Stimulated activated CD8-positive, alpha-beta memory T cell treated with anti-CD3 and anti-CD28 coated beads, Interleukin-4, amount 100 ng/mL, for 4 hours (primary cell): Measurements from ENCODE around the gene SPATS1.

Experiments
- DNase-seq, 2 donors: peaks; one replicate each; pipeline ENCODE4 v3.0.0-alpha.2; 2020; ENCODE audit warnings: low read depth in 2 of 2, low spot score in 1 of 2

The SPATS1 gene, protein sequence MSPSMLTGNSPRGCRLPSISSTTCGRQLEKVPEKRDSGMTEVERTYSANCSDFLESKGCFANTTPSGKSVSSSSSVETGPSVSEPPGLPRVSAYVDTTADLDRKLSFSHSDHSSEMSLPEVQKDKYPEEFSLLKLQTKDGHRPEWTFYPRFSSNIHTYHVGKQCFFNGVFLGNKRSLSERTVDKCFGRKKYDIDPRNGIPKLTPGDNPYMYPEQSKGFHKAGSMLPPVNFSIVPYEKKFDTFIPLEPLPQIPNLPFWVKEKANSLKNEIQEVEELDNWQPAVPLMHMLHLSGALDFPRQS

DNA sequence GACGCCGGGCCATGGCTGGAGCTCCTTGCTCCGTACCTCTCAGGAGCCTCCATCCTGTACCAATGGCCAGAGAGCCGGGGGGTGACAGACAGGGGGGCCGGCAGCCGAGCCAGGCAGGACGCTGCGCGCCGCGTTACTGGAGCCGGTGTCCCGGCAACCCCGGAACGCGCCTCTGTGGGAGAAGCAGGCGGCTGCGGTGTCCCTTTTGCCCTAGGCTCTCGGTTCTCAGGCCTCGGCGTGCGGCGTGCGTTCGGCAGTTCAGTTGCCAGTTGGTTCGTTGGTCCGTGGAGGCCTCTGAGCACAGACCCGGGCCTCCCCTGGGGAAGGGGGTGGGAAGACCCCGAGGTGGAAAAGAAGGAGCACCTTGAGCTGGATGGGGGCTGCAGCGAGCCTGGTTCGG is at the start of gene SPATS1:
TSS of gene SPATS1 (plus strand) at position 162 of the 400 bp plus-strand sequence. CDS start 446 bp downstream, outside the sequence.
- DNase-seq: no peak

DNA sequence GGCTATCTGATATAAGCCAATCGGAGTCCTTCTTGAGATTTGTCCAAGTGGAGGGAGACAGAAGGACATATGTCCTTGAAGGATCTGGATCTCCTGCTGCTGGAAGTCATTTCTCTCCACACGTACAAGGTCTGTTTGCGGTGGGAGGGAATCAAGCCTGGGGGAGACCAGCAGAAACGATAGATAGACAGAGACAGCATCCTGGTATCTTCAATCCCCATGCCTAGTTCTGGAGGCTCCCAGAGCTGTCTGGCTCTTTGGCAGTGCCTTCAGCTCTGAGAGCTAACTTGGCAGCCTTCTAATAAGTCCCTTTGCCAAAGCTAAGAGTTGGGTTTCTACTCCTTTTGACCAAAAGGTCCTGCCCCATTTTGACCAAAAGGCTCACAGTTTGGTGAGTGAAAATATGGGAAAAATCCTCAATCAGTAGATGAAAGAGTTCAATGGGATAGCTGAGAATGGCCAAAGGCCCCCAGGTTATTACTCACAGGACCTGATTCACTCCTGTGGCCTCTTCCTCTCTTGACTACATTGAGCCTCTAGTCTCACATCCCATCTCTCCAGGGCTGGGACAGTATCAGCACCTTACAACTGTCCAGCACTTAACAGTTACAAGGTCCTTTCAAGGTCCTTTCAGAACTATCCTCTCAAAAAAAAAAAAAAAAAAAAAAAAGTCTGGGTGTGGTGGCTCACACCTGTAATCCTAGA is 49.6 kb upstream of the SPATS1 start:
- no peak for DNase-seq

DNA sequence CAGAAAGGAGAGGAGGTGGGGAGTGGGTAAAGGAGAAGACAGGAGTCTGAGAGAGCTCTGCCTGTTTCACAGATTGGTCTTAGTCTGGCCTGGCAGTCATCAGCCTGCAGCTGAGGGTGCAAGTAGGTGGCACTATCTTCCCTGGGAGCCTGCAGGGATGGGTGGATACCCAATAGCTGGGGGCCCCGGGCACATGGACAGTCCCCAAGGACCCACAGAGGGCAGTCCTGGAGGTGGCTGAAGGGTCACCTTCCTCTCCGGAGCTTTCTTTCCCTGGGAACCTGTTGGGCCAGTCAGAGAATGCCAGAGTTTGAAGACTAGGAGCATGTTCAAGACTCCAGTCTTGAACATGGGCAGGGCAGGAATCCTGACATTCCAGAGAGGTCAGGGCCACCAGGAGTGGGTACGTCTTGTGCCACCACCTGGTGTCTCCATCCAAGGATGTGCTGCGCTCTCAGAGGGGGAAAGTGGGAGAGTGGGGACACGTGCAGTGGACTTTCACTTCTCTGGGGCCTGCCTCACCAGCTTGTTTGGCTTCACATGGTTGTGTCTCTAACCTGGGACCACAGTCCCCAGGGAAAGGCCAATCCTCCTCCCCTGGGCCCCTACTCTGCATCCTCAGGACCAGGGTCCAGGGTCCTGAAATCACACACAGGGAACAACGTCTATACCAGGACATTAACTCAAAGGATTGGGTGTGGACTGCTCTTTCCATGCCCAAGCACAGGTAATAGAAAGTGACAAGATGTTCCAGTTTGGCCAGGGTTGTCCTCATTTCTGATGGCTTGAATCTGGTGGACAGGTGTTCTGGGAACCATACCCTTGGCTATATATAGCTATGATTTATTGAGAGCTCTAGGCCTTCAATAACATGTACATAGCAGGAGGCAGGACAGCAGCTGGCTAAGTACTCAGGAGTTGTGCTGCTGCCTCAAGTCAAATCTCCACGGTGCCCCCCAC is 47.3 kb upstream of the SPATS1 start:
- DNase-seq: no peak

DNA sequence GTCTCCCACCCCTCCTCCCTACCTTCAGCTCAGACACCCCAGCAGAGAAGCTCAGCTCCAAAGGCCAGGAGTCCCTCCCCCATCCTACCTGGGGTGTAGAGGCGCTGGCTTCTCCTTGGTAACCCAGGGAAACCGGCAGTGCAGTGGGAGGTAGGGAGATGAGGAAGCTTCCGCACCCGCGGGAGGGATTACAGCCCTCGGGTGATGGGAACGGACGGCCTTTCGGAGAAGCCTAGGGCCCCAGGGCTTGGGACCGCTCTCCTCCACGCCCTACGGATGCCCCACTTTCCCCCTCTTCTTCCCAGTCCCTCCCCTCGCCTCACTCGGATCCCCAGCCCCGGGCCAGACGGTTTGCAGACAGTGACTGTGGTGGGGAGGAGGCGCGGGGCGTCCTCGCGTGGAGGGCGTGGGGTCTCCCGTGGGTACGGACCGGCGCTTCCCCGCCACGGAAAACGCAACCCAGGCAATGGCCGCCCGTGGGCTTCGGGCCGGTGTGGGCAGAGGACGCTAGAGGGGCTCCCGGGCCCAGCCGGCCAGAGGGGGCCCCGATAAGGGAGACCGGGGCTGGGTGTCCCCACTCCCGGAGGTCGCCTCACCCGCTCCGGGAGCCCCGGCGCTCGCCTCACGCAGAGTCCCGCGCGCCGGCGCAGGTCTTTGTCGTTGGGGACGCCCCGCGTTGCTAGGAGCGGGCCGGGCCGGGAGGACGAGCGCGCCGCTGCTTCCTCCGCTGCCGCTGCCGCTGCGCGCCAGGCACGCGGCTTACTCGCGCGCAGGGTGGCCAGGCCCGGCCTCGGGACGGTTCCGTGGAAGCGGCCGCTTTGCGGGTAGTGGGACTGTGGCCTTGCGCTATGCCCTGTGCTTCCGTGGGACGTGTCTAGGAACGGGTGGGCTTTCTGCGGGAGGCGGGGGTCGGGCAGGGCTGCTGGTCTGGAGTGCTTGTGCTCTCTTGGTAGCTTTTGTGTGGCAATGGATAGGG is 45.1 kb upstream of the SPATS1 start:
- no peak for DNase-seq

DNA sequence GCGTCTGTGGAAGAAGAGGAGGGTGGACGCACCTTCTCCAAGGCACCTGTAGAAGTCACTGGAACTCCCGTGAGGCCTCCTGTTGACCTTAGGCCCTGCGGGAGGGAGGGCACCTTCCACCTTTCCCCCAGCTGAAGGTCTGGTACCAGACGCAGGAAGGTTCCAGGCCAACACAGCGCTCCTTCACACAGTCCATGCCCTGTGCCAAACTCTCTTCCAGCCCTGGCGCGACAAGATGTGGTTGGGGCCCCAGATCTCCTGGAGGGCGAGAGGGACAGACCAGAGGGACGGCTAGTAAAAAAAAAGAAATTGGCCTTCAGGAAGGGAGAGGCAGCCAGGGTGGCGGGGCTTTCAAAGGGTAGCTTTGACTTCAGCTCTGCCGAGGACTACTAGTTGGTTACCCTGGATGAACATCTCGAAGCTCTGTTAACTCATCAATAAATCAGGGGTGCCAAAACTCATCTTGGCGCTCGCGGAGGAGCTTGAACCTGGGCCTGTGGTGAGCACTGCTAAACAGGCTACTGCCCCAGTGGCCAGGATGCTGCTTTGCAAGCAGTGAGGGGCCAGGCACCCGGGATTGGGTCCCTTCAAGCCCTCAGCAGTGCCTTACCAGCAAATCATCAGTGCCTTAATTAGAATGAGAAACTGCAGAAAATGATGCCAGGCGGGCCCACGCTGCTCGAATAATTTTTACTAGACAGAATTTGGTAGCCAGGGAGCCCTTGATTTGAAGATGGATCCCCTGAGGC is 44.2 kb upstream of the SPATS1 start:
- DNase-seq: no peak

DNA sequence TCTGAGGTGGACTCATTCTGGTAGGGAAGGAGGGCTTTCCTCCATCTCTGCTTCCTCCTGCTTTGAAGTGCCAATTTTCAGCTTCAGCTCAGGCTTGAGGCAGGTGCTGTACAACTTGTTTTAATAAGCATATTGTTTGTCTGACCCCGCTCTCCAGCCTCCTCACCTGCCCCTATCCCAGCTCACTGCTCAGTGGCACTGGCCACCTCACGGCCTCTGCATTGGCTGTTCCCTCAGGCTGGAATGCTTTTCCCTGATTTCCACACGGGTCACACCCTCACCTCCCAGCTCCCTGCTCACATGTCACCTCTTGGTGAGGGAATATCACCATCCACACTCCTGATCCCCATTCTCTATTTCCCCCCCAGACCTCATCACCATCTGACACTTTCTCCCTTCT is 43.6 kb upstream of the SPATS1 start:
- no peak for DNase-seq

DNA sequence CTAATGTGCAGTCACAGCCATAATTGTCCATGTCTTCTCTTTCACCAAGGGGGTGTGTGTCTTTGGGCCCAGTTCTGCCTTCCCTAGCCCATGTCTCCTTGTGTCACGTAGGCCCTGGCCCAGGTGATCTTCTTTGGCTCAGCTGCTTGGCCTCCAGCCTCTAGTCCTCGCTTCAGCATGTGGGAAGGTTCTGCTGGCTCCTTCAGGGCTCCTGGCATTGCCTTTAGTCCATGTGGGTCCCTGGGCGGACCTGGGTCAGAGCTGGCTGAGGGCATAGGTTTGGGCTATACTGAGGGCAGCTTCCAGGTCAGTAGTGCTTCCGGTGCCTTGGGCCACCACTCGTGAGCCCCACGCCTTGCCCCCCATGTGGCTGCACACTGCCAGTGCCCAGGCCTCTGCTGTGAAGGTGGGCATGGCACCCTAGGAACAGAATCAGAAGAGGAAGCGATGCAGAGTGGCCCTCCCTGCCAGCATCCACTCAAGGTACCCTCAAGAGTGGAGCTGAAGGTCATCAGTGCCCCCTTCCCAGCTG is 42.1 kb upstream of the SPATS1 start:
- DNase-seq: no peak

DNA sequence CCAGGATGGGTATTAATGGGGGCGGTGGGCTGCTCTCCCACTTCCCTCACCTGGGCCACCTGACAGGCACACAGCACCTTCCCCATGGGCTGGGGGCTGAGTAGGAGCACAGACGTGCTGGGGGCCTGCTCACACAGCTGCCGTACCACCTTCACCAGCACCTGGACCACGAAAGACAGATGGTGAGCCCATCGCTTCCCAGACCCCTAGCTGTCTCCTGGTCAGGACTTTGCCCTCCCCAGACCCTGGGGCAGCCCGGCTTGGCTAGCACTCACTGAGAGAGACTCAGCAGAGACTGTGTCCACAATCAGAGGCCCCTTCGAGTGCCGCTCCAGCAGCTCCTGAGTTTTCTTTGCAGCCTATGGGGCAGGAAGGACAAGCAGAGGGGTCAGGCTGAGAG is 41.3 kb upstream of the SPATS1 start:
- DNase-seq: no peak

DNA sequence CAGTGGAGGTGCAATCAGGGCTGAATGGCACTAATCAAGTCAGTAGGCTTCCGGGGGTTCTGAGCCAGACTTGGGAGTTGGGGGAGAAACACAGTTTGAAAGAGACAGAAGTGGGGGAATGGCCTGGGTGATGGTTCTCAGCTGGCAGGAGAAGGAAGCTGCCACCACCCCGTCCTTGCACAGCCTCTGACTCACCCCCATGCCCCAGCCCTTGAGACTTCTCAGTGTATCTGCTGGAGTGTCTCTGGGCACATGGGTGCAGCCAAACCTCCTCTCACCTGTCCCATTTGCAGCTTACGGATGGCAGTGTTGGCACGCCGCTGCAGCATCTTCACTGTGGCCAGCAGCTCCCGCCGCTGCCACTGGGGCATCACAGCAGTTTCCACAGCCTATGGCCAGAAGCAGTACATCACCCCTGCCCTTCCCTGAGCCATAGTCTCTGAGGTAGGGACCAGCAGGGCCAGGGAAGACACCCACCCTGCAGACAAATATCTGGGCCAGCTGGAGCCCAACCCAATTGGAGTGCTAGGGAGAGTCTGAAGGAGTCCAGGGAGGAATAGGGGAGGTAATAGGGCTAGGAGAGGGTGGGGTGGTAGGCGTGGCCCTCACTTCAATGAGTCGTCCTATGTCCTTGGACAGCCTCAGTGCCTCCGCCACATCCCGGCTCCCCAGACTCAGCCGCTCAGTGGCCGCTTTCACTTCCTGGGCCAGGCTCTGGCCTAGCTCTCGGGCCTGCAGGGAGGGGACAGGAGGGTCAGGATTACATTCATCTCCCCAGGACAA is 40.5 kb upstream of the SPATS1 start:
- DNase-seq: no peak

DNA sequence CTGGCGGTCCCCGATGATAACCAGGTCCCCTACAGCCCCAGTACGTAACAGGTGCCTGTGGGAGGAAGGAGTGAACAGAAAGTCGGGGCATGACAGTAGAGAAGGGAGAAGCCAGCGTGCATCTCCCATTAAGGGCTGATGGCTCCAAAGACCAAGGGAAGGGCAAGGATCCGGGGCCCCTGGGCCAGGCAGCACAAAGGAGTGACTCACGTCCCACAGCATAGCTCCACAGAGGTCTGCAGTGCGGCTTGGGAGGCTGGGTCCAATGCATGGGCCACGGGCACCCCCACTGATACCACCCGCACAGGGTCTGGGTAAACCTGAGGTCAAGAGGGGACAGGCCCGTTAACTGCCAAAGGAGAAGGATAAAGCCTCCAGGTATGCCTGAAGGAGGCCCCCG is 39.6 kb upstream of the SPATS1 start:
- DNase-seq: no peak

DNA sequence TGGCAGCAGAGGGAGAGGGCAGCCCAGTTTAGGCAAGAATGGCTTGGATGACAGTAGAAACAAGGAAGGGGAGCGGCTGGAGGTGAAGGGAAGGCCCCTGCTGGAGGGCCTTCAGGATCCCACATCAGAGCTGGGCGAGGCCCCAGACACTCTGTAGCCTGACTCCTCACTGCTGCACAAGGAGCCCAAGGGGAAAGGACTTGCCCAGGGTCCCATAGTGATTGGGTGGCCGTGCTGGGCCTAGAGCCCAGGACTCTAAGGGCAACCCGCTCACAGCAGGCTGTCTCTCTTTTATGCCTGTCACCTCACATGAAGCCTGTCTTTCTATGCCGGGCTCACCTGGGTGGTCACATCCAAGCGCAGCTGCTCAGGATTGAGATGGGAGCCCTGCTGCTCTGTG is 38.6 kb upstream of the SPATS1 start:
- no peak for DNase-seq

DNA sequence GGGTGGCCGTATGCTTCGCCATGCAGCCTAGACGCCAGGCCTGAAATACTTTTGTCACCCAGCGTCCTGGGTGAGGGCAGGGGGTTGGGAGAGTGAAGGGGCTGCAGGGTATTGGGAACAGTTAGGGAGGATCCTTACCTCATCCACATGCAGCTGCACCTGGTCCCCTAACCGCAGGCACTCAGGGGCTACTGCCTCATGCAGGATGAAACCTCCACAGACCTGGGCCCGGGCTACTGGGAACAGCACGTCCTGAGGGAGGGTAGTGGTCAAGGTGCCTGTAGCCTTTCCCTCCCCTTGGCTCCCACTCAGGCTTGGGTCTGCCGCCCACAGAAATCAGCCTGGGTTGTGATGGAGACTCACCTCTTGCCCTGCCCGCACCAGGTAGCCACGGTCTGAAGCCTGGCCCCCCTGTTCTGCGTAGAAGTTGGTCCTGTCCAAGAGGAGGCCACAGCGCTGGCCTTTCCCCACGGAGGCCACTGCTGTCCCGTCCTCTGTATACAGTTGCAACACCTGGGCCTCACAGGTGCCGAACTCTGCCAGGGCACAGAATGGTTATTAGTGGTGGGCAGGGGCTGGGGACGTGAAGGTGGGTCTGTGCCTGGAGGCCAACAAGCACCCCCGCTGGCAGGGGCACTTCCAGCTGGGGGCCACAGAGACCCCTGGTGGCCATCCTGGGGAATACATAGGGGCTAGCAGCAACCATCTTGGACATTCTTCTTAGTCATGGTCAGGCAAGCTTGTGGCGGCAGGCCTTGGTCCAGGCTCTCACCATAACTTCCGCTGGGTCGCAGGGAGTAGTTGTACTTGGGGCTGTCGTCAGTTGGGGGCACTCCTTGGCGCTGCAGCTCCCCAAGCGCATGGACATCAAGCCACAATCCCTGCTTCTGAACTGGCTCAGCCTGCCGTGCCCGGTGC is 37.9 kb upstream of the SPATS1 start:
- DNase-seq: no peak

DNA sequence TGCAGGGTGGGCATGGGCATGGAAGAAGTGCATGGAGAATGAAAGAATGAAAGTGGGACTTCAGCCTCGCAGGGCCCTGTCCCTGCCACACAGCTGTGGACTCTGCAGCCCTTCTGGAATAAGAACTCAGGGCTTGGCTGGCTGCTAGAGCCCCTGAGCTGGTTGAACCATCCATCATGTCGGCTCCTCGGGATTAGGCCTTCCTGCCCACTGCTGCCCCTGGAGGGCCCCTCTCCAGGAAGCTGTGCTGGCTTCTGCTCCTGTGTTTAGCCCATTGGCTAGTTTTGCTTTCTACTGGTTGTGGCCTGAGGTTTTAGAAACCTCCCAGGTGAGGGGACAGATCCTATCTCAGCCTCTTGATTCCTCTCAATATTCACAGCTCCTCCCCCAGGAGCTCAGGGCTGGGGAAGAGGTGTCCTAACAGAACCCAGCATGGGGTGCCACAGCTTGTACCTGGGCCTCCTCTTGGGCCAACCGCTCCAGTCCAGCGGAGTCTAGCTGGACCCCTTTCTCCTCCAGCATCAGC is 37.2 kb upstream of the SPATS1 start:
- DNase-seq: no peak

DNA sequence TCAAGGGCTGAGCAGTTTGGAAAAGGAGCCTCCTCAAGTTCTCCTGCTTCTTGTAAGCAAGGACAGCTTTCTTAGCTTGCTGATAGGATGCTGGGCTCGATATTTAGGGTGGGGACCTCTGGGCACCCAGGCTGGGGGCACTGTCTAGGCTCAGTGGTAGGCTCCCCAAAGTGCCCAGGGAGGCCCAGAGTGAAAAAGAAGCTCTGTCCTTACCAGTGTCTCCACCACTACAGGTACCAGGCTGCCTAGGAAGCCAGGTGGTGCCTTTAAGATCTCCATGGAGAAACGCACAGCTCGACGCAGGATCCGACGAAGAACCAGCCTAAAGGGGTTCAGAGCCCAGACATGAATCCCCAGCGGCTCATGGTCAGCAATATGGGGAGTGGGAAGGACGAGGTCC is 35.7 kb upstream of the SPATS1 start:
- DNase-seq: no peak

DNA sequence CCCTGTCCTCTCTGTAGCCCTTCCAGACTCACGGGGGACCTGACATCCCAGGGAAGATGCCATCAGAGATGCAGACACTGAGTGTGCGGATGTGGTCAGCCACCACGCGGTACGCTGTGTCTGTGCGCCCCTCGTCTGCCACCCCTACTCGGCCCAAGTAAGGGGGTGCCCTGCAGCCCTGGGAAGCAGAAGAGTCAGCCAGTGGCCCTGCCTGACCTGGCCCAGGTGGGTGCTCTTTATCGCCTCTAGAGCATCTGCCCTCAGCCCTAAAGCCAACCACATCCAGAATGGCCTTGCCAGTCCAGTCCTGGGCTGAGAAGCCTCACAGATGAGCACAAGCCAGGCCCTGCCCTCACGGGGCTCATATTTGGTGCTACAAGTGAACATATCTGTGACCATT is 35.2 kb upstream of the SPATS1 start:
- no peak for DNase-seq

DNA sequence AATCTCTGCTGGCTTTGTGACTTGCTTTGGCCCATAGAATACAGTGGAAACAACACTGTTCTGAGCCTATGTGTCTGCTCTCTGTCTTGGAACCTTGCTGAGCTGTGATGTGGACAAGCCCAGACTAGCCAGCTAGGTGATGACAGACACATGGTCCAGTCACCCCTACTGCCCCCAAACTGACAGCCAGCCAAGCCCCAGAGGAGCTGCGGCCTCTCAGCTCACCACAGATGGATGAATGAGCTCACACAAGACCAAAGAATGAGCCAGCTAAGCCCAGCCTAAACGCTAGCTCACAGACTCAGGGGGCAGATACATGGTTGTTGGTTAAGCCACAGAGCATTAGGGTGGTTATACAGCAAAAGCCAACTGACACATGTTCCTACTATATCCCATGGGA is 33.4 kb upstream of the SPATS1 start:
- no peak for DNase-seq

DNA sequence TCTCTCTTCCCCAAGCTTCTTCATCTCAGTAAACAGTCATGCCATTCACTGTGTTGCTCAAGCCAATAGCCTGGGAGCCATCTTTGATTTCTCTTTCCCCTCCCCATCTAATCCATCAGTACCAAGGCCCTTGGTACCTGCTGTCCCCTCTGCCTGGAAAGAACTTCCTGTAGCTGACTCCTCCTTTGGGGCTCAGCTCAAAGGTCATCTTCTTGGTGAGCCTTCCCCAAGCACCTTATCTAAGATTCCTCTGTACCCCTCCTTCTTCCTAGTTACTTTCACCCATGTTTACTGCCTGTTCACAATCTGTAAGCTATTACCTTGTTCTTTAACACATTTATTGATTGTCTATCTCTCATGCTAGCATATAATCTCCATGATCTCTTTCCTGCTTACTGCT is 32.8 kb upstream of the SPATS1 start:
- DNase-seq: no peak

DNA sequence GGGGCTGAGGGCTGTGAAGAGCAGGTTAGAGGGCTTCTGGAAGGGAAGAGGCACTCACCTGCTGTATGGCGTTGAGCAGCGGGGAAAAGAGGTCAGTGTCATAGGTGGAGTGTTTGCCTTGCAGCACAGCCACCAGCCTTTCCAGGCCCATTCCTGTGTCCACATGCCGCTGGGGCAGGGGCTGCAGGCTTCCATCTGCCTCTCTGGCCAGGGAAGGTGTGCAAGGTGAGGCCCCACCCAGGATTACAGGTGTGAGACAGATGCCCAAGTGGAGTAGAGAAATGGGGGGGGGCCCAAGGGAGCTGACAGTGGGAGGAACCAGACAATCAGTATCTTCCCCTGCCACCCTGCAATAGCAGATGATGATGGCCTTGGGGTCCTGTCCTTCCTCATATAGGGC is 32.2 kb upstream of the SPATS1 start:
- DNase-seq: no peak
